ENCODE results near the gene PPP1R1C. TPM values are rescaled to one million over a fixed set of nuclear protein-coding genes. Genes with fewer than 3 reads are reported as not detected.

PPP1R1C gene
- total RNA-seq, 1 experiment from 2014 or later = 4.0 TPM

- Histone ChIP-seq H4K91ac (ENCODE audit: insufficient read length, low read depth, low read length) (no peak overlapping the region), H3K9ac (ENCODE audit: extremely low read depth, insufficient read length, low read length) (no peak overlapping the region), H3K79me2 (ENCODE audit: insufficient read depth, low read length) (no peaks in the 10 kb centered on the region), H3K27ac (ENCODE audit: insufficient read length, low read depth, low read length) (no peak overlapping the region), H3K27me3 (ENCODE audit: insufficient read depth, low read length) (no peaks in the 10 kb centered on the region), H2BK5ac (ENCODE audit: insufficient read length, low read length) (no peak overlapping the region), H3T11ph (ENCODE audit: low read length) (no peak overlapping the region), H2AK5ac (ENCODE audit: insufficient read length, low read length) (no peak overlapping the region), H4K8ac (replicated peaks; ENCODE audit: insufficient read length, low read depth, low read length) (no peak overlapping the region), H3K18ac (ENCODE audit: insufficient read length, low read depth, low read length) (no peak overlapping the region), H2BK15ac (ENCODE audit: low read depth, low read length) (no peak overlapping the region), H3K56ac (ENCODE audit: insufficient read length, low read depth, low read length) (no peak overlapping the region), H3K23me2 (ENCODE audit: insufficient read length, low read depth, low read length, poor library complexity, severe bottlenecking) (no peaks in the 10 kb centered on the region), H4K20me1 (ENCODE audit: control insufficient read depth, insufficient read depth, insufficient read length) (no peaks in the 10 kb centered on the region), H3K4me2 (ENCODE audit: insufficient read depth, insufficient read length, low read length) (peak overlapping the region; percentile 13), H4K5ac (ENCODE audit: insufficient read length, low read depth, low read length) (no peak overlapping the region), H3K23ac (ENCODE audit: insufficient read length, low read depth, low read length) (no peak overlapping the region), H2BK120ac (ENCODE audit: low read depth, low read length, poor library complexity, severe bottlenecking) (no peak overlapping the region), H2BK12ac (ENCODE audit: insufficient read length, low read depth, low read length) (no peak overlapping the region), H3K14ac (ENCODE audit: insufficient read depth, low read length) (no peak overlapping the region), H3K4ac (ENCODE audit: low read depth, low read length) (no peak overlapping the region), H3K79me1 (ENCODE audit: insufficient read depth, low read depth, low read length, poor library complexity, severe bottlenecking) (no peaks in the 10 kb centered on the region), H3K9me3 (ENCODE audit: control insufficient read depth, low read depth, low read length) (no peaks in the 10 kb centered on the region), H2BK20ac (ENCODE audit: low read depth, low read length, poor library complexity, severe bottlenecking) (no peak overlapping the region), H3K4me1 (ENCODE audit: insufficient read depth, low read length) (no peaks in the 10 kb centered on the region), H2AFZ (ENCODE audit: low read length) (no peak overlapping the region)
- WGBS (ENCODE audit: extremely low coverage, insufficient read length, low lambda C conversion rate) = no CpG with 5 or more reads among the region's 19 CpGs
- Mint-ChIP-seq H3K36me3 (ENCODE audit: insufficient read depth in 1 of 3, low read depth in 3 of 3) (no peaks in the 10 kb centered on the region), H3K4me1 (peaks cover 4 to 6% of the 10 kb centered on the region in 2 experiments; a peak in 3 of 4 replicates), H3K4me3 (peak overlapping the region; percentile 63 to 81), H3K27me3 (ENCODE audit: low read depth) (no peaks in the 10 kb centered on the region), H3K9me3 (no peaks in the 10 kb centered on the region), H3K27ac (no peak overlapping the region)
- peak; percentile 67; the same call in 2 of the 3 replicates for TF ChIP-seq CTCF (conservative IDR thresholded peaks at IDR 0.05)
- DNase-seq = peak; percentile 82
Measured at GRCh38 chr2:181953881-181954537, 31.6 kb upstream of the PPP1R1C start.
